ENCODE results near the gene SYT9.

GRCh38 chr11:7268758-7269157 lies 17.1 kb downstream of the SYT9 start:
- TF ChIP-seq CTCF (IDR thresholded peaks at IDR 0.05) (no peak), EZH2 (IDR thresholded peaks at IDR 0.05; ENCODE audit: borderline replicate concordance, insufficient read depth, low read depth, low read length, poor library complexity, severe bottlenecking) (no peak)

All from B cell (primary cell).